Retinal pigment epithelial cell (primary cell): Measurements from ENCODE around the gene SERPINB7.

Experiments used
- DNase-seq: peaks from one replicate; pipeline ENCODE4 v3.0.0-alpha.2; 2010; ENCODE audit warnings: low read depth
- H3K4me3 ChIP-seq: 2 replicates; pipeline ENCODE4 v1.5.1; 2011; ENCODE audit warnings: mild to moderate bottlenecking, low read length, control low read depth, moderate library complexity
- CTCF ChIP-seq: conservative IDR thresholded peaks from 2 replicates; pipeline ENCODE4 v1.5.1; 2011; ENCODE audit warnings: low read depth, low read length, control low read depth, inconsistent platforms

Gene SERPINB7

GRCh38 chr18:63828656-63829055 is 53.4 kb downstream of the SERPINB7 start:
- no peak for DNase-seq
- no peak for TF ChIP-seq CTCF
- H3K4me3 ChIP-seq, result no peak overlapping the region

GRCh38 chr18:63829886-63830285 is 54.7 kb downstream of the SERPINB7 start:
- H3K4me3 ChIP-seq, result no peak overlapping the region
- no peak for TF ChIP-seq CTCF
- no peak for DNase-seq

DNA sequence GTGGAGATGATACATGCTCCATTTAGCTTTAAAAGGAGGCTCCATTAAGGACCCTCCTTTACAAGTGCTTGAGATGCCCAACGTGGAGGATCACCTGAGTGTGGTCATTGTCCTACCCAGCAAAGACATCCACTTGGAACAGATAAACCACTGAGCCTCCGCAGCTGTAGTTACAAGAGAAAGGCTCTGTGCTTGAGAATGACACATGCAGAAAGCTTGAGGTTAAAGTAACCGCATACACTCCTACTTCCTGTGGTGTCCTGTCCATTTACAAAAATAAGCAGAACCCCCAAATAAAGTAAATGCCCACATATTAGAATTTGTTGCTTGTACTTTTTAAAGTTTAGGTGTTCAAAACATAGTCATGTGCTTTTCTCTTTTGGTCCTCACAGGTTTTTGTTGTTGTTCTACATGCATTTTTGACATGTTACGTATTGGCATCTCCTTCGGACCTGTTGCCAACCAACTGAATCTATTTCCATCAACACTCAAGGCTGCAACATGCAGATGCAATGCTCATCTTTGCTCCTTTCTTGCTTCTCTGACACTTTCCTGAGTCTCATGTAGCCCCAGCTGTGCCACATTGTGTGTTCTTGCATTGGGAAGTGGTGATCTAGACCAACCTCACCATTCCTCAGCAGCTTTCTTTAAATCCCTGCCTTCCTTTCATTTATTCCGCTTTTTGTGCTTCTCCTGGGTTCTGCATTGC is 56.0 kb downstream of the SERPINB7 start:
- H3K4me3 ChIP-seq, result no peak overlapping the region
- TF ChIP-seq CTCF, result no peak
- DNase-seq, result no peak

DNA sequence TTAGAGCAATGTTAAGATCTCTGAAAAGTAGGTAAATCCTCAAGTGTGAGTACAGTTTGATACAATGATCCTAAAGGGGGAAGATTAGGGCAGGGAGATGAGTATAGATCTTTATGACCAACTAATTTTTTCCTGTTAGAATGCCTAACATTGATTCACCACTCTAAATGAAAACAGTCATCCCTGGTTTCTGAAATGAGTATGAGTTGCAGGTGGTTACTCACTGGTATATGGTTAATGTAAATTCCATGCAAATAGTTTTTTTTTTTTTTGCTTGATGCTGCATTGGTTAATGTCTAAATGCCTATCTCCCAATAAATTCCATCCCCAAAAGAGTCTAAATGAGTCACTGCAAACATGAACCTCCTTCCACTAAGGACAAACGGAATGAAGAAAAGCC is 57.3 kb downstream of the SERPINB7 start:
- TF ChIP-seq CTCF, result no peak
- no peak for DNase-seq
- H3K4me3 ChIP-seq, result no peak overlapping the region

- TF ChIP-seq CTCF, result no peak
- H3K4me3 ChIP-seq, result no peak overlapping the region
- DNase-seq, result no peak
These were observed 59.4 kb downstream of the SERPINB7 start for GRCh38 chr18:63834471-63835113.

DNA sequence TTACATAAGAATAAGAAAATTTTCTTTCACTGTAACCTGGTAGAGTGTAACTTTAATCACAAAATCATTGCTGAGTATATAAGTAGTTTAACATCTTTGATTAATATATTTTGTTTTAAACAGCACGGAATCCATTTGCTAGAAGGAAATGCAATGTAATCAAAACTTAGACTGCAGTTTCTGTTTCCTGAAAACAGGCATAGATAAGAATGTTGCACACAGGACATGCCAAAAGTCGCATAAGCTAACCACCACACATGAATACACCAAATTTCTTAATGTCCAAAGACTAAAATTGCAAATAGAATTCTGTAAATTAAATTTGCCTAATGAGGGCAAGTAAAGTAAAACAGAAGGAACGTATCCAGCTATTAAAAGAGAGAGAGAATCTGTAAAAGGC is 61.2 kb downstream of the SERPINB7 start:
- TF ChIP-seq CTCF, result no peak
- no peak for DNase-seq
- no peak overlapping the region for H3K4me3 ChIP-seq

DNA sequence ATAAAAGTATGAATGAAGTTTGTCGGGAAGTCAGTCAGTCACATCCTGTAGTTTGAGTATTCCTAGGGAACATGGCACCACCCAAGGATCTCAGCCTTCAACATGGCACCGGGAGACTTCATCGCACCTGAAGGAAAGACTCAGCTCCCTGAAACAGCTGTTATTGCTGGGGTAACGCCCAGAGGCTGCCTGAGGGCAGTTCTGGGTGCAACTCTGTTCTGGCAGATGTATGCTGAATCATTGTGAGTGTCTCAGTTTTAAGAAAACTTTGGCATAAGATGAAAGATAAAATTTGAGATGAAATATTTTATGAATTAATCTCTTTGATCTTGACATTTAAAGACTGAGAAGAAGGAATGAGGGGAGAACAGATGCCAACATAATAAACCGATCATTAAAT is 62.4 kb downstream of the SERPINB7 start:
- no peak overlapping the region for H3K4me3 ChIP-seq
- TF ChIP-seq CTCF, result no peak
- no peak for DNase-seq
